GM13977 (cell line): ENCODE measurements around the gene ILF3.

Source experiments
- DNase-seq: peaks from one replicate; pipeline ENCODE4 v3.0.0; 2012; ENCODE audit warnings: low spot score
- in situ Hi-C: fragments of 300-500 bp; cut with MboI; formaldehyde crosslinking; loops from one replicate; pipeline ENCODE4 v1.12.0; 2022; ENCODE audit warnings: low sequenced_read_pairs, low pct_unique_long_range_greater_than_20kb, mixed read lengths, inconsistent platforms; ENCODE audit not compliant: unreplicated experiment
- TF ChIP-seq, protein P1 (sequence below): IDR thresholded peaks from 2 replicates; pipeline ENCODE4 v1.5.1; 2012; ENCODE audit warnings: mild to moderate bottlenecking, control low read depth; ENCODE audit not compliant: insufficient read depth; ENCODE audit errors: extremely low read depth, missing control alignments

Gene ILF3

DNA sequence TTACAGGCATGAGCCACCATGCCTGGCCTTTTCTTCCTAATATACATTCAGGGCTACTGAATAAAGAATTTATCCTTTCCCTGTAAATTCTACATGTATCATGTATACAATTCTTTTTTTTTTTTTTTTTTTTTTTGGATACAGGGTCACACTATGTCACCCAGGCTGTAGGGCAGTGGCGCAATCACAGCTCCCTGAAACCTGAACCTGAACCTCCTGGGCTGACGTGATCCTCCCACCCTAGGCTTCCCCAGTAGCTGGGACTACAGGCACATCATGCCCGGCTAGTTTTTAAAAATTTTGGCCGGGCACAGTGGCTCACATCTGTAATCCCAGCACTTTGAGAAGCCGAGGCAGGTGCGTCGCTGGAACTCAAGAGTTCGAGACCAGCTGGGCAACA, 35.3 kb upstream of the ILF3 start:
- TF ChIP-seq, protein P1, sequence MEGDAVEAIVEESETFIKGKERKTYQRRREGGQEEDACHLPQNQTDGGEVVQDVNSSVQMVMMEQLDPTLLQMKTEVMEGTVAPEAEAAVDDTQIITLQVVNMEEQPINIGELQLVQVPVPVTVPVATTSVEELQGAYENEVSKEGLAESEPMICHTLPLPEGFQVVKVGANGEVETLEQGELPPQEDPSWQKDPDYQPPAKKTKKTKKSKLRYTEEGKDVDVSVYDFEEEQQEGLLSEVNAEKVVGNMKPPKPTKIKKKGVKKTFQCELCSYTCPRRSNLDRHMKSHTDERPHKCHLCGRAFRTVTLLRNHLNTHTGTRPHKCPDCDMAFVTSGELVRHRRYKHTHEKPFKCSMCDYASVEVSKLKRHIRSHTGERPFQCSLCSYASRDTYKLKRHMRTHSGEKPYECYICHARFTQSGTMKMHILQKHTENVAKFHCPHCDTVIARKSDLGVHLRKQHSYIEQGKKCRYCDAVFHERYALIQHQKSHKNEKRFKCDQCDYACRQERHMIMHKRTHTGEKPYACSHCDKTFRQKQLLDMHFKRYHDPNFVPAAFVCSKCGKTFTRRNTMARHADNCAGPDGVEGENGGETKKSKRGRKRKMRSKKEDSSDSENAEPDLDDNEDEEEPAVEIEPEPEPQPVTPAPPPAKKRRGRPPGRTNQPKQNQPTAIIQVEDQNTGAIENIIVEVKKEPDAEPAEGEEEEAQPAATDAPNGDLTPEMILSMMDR, result no peak
- in situ Hi-C loops, result no loop called here
- DNase-seq, result no peak

DNA sequence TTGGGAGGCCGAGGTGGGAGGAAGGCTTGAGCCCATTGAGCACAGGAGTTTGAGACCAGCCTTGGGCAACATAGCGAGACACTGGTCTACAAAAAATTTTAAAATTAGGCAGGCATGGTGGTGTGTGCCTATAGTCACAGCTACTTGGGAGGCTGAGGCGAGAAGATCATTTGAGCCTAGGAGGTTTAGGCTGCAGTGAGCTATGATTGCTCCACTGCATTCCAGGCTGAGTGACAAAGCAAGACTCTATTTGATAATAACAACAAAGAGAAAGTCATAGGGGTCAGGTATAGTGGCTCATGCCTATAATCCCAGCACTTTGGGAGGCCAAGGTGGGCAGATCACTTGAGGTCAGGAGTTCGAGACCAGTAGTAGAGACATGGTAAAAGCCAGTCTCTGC, 33.4 kb upstream of the ILF3 start:
- TF ChIP-seq, protein P1, result no peak
- DNase-seq, result no peak
- in situ Hi-C loops, result no loop called here

DNA sequence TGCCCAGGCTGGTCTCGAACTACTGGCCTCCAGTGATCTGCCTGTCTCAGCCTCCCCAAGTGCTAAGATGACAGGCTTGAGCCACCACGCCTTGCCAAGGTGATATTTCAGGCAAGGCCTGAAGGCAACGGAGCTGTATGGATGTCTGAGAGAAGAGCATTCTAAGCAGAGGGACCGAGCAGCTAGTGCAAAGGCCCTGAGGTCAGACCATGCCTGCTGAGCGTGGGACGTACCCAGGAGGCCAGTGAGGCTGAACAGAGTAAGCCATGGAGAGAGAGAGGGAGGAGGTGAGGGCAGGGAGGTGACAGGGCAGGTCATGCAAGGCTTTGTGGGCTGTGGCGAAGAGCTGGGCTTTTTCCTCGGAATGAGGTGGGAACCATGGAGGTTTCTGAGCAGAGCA, 32.2 kb upstream of the ILF3 start:
- no peak for DNase-seq
- in situ Hi-C loops, result no loop called here
- TF ChIP-seq, protein P1, result no peak

DNA sequence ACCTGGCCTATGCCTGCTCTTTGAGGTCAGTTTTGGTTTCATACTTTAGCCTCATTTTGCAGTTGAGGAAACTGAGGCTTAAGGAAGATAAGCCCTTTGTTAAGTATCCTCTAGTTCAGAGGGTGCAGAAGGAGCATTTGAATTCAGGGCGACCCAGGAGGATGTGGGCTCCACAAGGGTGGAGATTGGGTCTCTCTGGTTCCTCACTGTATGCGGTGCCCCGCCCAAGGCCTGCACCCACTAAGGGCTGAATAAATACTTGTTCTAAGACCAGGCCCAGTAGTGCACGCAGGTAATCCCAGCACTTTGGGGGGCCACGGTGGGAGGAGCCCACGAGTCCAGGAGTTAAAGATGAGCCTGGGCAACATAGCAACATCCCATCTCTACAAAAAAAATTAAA, 29.6 kb upstream of the ILF3 start:
- no peak for DNase-seq
- in situ Hi-C loops, result no loop called here

DNA sequence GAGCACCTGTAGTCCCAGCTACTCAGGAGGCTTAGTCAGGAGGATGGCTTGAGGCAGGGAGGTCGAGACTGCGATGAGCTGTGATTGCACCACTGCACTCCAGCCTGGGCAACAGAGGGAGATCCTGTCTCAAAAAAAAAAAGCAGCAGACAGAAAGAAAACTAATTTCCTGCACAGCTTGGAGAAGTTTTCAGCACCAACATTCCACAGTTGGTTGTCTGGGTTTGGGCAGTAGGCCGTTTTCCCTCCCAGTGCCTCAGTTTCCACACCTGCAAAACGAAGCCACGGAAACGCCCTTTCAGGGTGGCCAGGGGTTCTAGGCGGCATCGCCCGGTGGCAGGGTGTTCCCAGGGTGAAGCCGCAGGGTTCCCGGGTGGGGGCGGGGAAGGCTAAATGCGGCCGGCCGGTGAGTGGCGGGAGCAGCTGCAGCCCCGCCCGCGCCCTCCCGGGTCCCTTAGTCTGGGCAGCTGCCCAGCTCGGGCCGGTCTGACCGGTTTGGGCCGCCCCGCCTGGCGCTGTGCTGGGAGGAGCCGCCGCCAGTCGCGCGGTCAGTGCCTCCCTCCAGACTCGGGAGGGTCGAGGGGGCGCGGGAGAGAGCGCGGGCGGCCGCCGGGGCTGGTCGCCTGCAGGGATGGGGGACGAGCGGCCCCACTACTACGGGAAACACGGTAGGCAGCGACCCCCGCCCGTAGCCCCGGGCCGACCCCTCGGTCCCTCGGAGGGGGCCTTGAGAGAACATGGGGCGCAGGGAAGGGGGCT, 29.0 kb upstream of the ILF3 start, which contains the start of gene SLC44A2:
Gene SLC44A2, plus strand, starts transcription at position 551 of the 759 bp plus-strand sequence. Its CDS starts 81 bp downstream, at position 632.
- TF ChIP-seq, protein P1, result no peak
- peak; percentile 31 for DNase-seq
- in situ Hi-C loops, result no loop called here

More for the DNA sequence above, 29.6 kb upstream of the ILF3 start:
- TF ChIP-seq, protein P1, result no peak

DNA sequence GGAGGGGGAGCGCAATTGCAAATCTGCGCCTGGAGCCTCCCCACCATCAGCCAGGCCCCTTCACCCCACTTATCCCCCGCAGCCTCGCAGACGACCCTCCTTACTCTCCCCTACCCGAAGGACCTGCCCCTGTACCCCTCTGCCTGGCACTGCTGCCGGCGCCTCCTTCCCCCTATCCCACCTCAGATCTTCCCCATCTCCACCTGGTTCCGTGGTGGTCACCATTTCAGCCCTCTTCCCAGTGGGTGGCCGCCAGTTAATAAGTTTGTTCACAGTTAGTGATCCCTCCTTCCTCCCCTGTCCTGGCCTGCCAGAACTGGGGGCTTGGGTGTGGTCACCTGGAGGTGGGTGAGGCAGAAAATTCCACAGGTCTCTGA, 28.4 kb upstream of the ILF3 start:
- in situ Hi-C loops, result no loop called here

More for the DNA sequence above, 28.4 kb upstream of the ILF3 start:
- DNase-seq, result peak; percentile 17
- TF ChIP-seq, protein P1, result no peak
